Right cardiac atrium (tissue), 5 donors: ENCODE results near the gene PPP1R15A. TPM values are rescaled to one million over a fixed set of nuclear protein-coding genes. Genes with fewer than 3 reads are reported as not detected.

ENCODE experiments used
- ATAC-seq, 2 donors: fragments of 200-7000 bp; cut with Tn5 transposase; one replicate each; pipeline versions ENCODE4 v1.8.0 to v1.9.1; 2020; ENCODE audit warnings: moderate library complexity in 2 of 2, mild to moderate bottlenecking in 1 of 2
- DNase-seq, 3 donors: peaks; one replicate each; pipeline ENCODE4 v3.0.0-alpha.2; 2020
- H3K27ac ChIP-seq: one replicate; pipeline ENCODE4 v1.5.1; 2013; ENCODE audit warnings: mild to moderate bottlenecking, low read length, control low read depth, moderate library complexity
- H3K27me3 ChIP-seq: one replicate; pipeline ENCODE4 v1.6.1; 2013; ENCODE audit not compliant: control insufficient read depth, insufficient read depth
- H3K4me1 ChIP-seq: one replicate; pipeline ENCODE4 v1.6.1; 2013; ENCODE audit warnings: low read length; ENCODE audit not compliant: control insufficient read depth, insufficient read depth
- H3K4me3 ChIP-seq: one replicate; pipeline ENCODE4 v1.5.1; 2013; ENCODE audit warnings: low read length, control low read depth
- H3K9me3 ChIP-seq: one replicate; pipeline ENCODE4 v1.6.1; 2013; ENCODE audit warnings: low read length; ENCODE audit not compliant: control insufficient read depth
- WGBS: extraction: QIAGEN DNeasy Blood & Tissue Kit; methylation state at CpG from one replicate; pipeline ENCODE4 v1.1.7; 2013; 5-methylcytosine and 5-hydroxymethylcytosine counted together
- intact Hi-C, 4 donors: fragments of 100-400 bp; cut with DNase I; formaldehyde crosslinking; loops; one replicate each; pipeline versions ENCODE4 v1.11.0 to v1.14.0; 2022 to 2023
- polyA plus RNA-seq: library from polyadenylated mRNA; stranded (reverse); fragments of 200-250 nt; gene quantifications from one replicate; pipeline ENCODE4 v1.2.3, GENCODE V29; 2013
- total RNA-seq, 4 donors: library from RNA; stranded (reverse); fragmentation: NEBNext Ultra II Directional; extraction: Animal tissue kit (Norgen Biotek cat#: 25700); gene quantifications; one replicate each; pipeline ENCODE4 v1.2.1, GENCODE V29; 2021
- donor health status: healthy with polysubstance abuse.
- donor health status: DM: no; HTN: yes; CAD: no.
- donor health status: DM: no; HTN: no; CAD: no.
- donor health status: DM: no; HTN: yes; CAD: no; lungs with severe emphysema.
- donor health status: DM: yes; HTN: yes; CAD: no.

PPP1R15A gene
- total and polyA plus RNA-seq, 5 donors = 60.8 to 156 (median 71.4) TPM

GRCh38 chr19:48856921-48857320, 15.3 kb upstream of the PPP1R15A start:
- Histone ChIP-seq H3K9me3 (no peaks in the 10 kb centered on the region), H3K4me1 (no peaks in the 10 kb centered on the region), H3K27ac (no peak overlapping the region), H3K27me3 (no peaks in the 10 kb centered on the region), H3K4me3 (no peak overlapping the region)
- WGBS = 96% methylated on average over 6 of the region's 6 CpGs
- intact Hi-C loops = no loop called here
- no peak for ATAC-seq
- no peak for DNase-seq

- no peak overlapping the region for H3K4me3 ChIP-seq
- WGBS = 53% methylated on average over 34 of the region's 34 CpGs
- DNase-seq (peak; percentile 53 to 78 (median 65)), ATAC-seq (peak; percentile 49)
- no peaks in the 10 kb centered on the region for H3K27me3 ChIP-seq
- H3K4me1 ChIP-seq = no peaks in the 10 kb centered on the region
- no peaks in the 10 kb centered on the region for H3K9me3 ChIP-seq
- intact Hi-C loops = no loop called here
- H3K27ac ChIP-seq = no peak overlapping the region
Observed at GRCh38 chr19:48858984-48859710, 13.1 kb upstream of the PPP1R15A start.

- H3K27ac ChIP-seq = no peak overlapping the region
- WGBS = 84% methylated on average over 30 of the region's 30 CpGs
- ATAC-seq (peak; percentile 33 to 50), DNase-seq (no peak)
- H3K4me3 ChIP-seq = no peak overlapping the region
- no peaks in the 10 kb centered on the region for H3K9me3 ChIP-seq
- intact Hi-C loops = no loop called here
- no peaks in the 10 kb centered on the region for H3K27me3 ChIP-seq
- no peaks in the 10 kb centered on the region for H3K4me1 ChIP-seq
Observed at GRCh38 chr19:48859711-48860572, 12.3 kb upstream of the PPP1R15A start.

- Histone ChIP-seq H3K4me3 (no peak overlapping the region), H3K4me1 (no peaks in the 10 kb centered on the region), H3K27ac (no peak overlapping the region), H3K27me3 (no peaks in the 10 kb centered on the region), H3K9me3 (no peaks in the 10 kb centered on the region)
- DNase-seq (no peak), ATAC-seq (no peak)
- WGBS = 84% methylated on average over 18 of the region's 18 CpGs
- intact Hi-C loops = no loop called here
Observed at GRCh38 chr19:48861313-48861712, 10.9 kb upstream of the PPP1R15A start.

GRCh38 chr19:48862827-48863226, 9.4 kb upstream of the PPP1R15A start:
- DNase-seq = no peak
- Histone ChIP-seq H3K9me3 (no peaks in the 10 kb centered on the region), H3K27ac (no peak overlapping the region), H3K4me3 (no peak overlapping the region), H3K4me1 (peaks cover 5% of the 10 kb centered on the region), H3K27me3 (no peaks in the 10 kb centered on the region)
- ATAC-seq = no peak
- 81% methylated on average over 7 of the region's 7 CpGs for WGBS
- intact Hi-C loops = no loop called here

GRCh38 chr19:48866692-48867091, 5.5 kb upstream of the PPP1R15A start:
- ATAC-seq = no peak
- Histone ChIP-seq H3K27ac (no peak overlapping the region), H3K4me1 (peaks cover 5% of the 10 kb centered on the region), H3K27me3 (no peaks in the 10 kb centered on the region), H3K9me3 (no peaks in the 10 kb centered on the region), H3K4me3 (no peak overlapping the region)
- intact Hi-C loops = no loop called here
- 47% methylated on average over 6 of the region's 6 CpGs for WGBS
- DNase-seq = no peak

GRCh38 chr19:48867123-48867745, 5.0 kb upstream of the PPP1R15A start:
- Histone ChIP-seq H3K4me3 (peak overlapping the region; percentile 8), H3K27me3 (no peaks in the 10 kb centered on the region), H3K4me1 (peaks cover 5% of the 10 kb centered on the region), H3K27ac (peak overlapping the region; percentile 57), H3K9me3 (no peaks in the 10 kb centered on the region)
- peak in 2 of 3 donors; percentile 54 to 63 for DNase-seq
- ATAC-seq = peak; percentile 3 to 39
- intact Hi-C loops = no loop called here
- WGBS = 37% methylated on average over 14 of the region's 14 CpGs

- ATAC-seq (no peak), DNase-seq (peak in 2 of 3 donors; percentile 66 to 67)
- intact Hi-C loops = no loop called here
- H3K9me3 ChIP-seq = no peaks in the 10 kb centered on the region
- 41% methylated on average over 7 of the region's 7 CpGs for WGBS
- H3K4me1 ChIP-seq = peaks cover 5% of the 10 kb centered on the region
- peak overlapping the region; percentile 8 for H3K4me3 ChIP-seq
- peak overlapping the region; percentile 57 for H3K27ac ChIP-seq
- no peaks in the 10 kb centered on the region for H3K27me3 ChIP-seq
Observed at GRCh38 chr19:48867746-48868113, 4.5 kb upstream of the PPP1R15A start.

GRCh38 chr19:48868114-48868886, 3.9 kb upstream of the PPP1R15A start, which contains the start of gene PLEKHA4:
Gene PLEKHA4 (minus strand): TSS chr19:48868617. CDS start chr19:48867620, 997 bp downstream.
- peak within 1 kb of the TSS; percentile 57 for H3K27ac ChIP-seq
- ATAC-seq (peak; percentile 40 to 48), DNase-seq (peak; percentile 89 to 93 (median 93))
- intact Hi-C loops = no loop called here
- H3K4me3 ChIP-seq = peak within 1 kb of the TSS; percentile 8
- H3K27me3 ChIP-seq = no peaks in the 10 kb centered on the region
- 18% methylated on average over 11 of the region's 11 CpGs for WGBS
- no peaks in the 10 kb centered on the region for H3K9me3 ChIP-seq
- H3K4me1 ChIP-seq = peaks cover 5% of the 10 kb centered on the region

- H3K27me3 ChIP-seq = no peaks in the 10 kb centered on the region
- no peak overlapping the region for H3K4me3 ChIP-seq
- H3K9me3 ChIP-seq = no peaks in the 10 kb centered on the region
- H3K4me1 ChIP-seq = peaks cover 5% of the 10 kb centered on the region
- H3K27ac ChIP-seq = no peak overlapping the region
- ATAC-seq = no peak
- intact Hi-C loops = loop anchor here in 1 of 4 donors (10.0 kb wide), 1 partner anchor 95 kb away; the partner anchor contains the start of gene FTL
- WGBS = 95% methylated on average over 9 of the region's 9 CpGs
- DNase-seq = no peak
Observed at GRCh38 chr19:48870048-48870447, 2.2 kb upstream of the PPP1R15A start.
